ENCODE results near the gene OR6C3.

- TF ChIP-seq POLR2A (IDR thresholded peaks at IDR 0.05; ENCODE audit: low read depth, low read length) (no peak), POLR2AphosphoS5 (IDR thresholded peaks at IDR 0.05; ENCODE audit: low read depth, low read length) (no peak), PAX5 (IDR thresholded peaks at IDR 0.05; ENCODE audit: insufficient read depth, low read length, severe bottlenecking) (no peak), TAF1 (IDR thresholded peaks at IDR 0.05; ENCODE audit: low read depth, low read length) (no peak), POU2F2 (IDR thresholded peaks at IDR 0.05; ENCODE audit: low read depth, low read length) (no peak), SPI1 (IDR thresholded peaks at IDR 0.05; ENCODE audit: low read depth, low read length) (no peak)
Measured at GRCh38 chr12:55365086-55365485, 34.5 kb downstream of the OR6C3 start.

Measured in GM12891 (cell line).